Measurements from ENCODE around the gene DERL3.

DERL3 gene

GRCh38 chr22:23800297-23801237, 38.2 kb downstream of the DERL3 start:
- no peak for DNase-seq

- no peak for DNase-seq
These were observed 42.3 kb downstream of the DERL3 start for GRCh38 chr22:23796461-23796860.

GRCh38 chr22:23793326-23793725, 45.5 kb downstream of the DERL3 start:
- no peak for DNase-seq

GRCh38 chr22:23791738-23792645, 46.8 kb downstream of the DERL3 start:
- no peak for DNase-seq

GRCh38 chr22:23790819-23791737, 47.7 kb downstream of the DERL3 start:
- no peak for DNase-seq

- no peak for DNase-seq
These were observed 49.2 kb downstream of the DERL3 start for GRCh38 chr22:23789638-23790037.

- DNase-seq: no peak
These were observed 49.7 kb downstream of the DERL3 start for GRCh38 chr22:23789121-23789520.

- no peak for DNase-seq
These were observed 50.9 kb downstream of the DERL3 start for GRCh38 chr22:23787910-23788309.

GRCh38 chr22:23787600-23787896, 51.3 kb downstream of the DERL3 start:
- peak in 1 of 2 experiments; percentile 27 for DNase-seq

GRCh38 chr22:23786752-23787599, 51.8 kb downstream of the DERL3 start, which contains the start of gene SMARCB1:
SMARCB1 (plus strand) TSS chr22:23786966; CDS start chr22:23787170, 204 bp downstream.
- peak; percentile 30 to 92 for DNase-seq

- no peak for DNase-seq
These were observed 52.5 kb downstream of the DERL3 start for GRCh38 chr22:23786261-23786710.

All from NCI-H526 (cell line).